GM21786 (cell line): Measurements from ENCODE around the gene CD58.
"Not testable (repeated sequence)": the region's sequence is repeated elsewhere in the genome, so short reads cannot be mapped to it uniquely, and the experiment has no call there.

Experiments used
- ATAC-seq: cut with Tn5 transposase; IDR thresholded peaks from one replicate; pipeline ENCODE4 v1.9.1; 2021; ENCODE audit not compliant: unreplicated experiment

Gene CD58

GRCh38 chr1:116593401-116593800, 22.6 kb upstream of the CD58 start:
- not testable (repeated sequence) for ATAC-seq

- not testable (repeated sequence) for ATAC-seq
Observed at GRCh38 chr1:116591951-116592605, 21.3 kb upstream of the CD58 start.

- not testable (repeated sequence) for ATAC-seq
Observed at GRCh38 chr1:116591006-116591950, 20.5 kb upstream of the CD58 start.

- not testable (repeated sequence) for ATAC-seq
Observed at GRCh38 chr1:116590359-116591005, 19.7 kb upstream of the CD58 start.

GRCh38 chr1:116589101-116589735, 18.4 kb upstream of the CD58 start:
- ATAC-seq, result not testable (repeated sequence)

GRCh38 chr1:116587501-116588227, 16.8 kb upstream of the CD58 start:
- ATAC-seq, result no peak

- peak; percentile 65 for ATAC-seq
Observed at GRCh38 chr1:116586741-116587143, 15.9 kb upstream of the CD58 start.

- no peak for ATAC-seq
Observed at GRCh38 chr1:116585886-116586285, 15.1 kb upstream of the CD58 start.

GRCh38 chr1:116581323-116581885, 10.6 kb upstream of the CD58 start:
- ATAC-seq, result no peak

GRCh38 chr1:116580446-116581322, 9.9 kb upstream of the CD58 start:
- no peak for ATAC-seq

GRCh38 chr1:116579259-116579875, 8.5 kb upstream of the CD58 start:
- ATAC-seq, result no peak

- no peak for ATAC-seq
Observed at GRCh38 chr1:116578581-116578980, 7.8 kb upstream of the CD58 start.

GRCh38 chr1:116577759-116578314, 7.0 kb upstream of the CD58 start:
- no peak for ATAC-seq

GRCh38 chr1:116574581-116575291, 3.9 kb upstream of the CD58 start:
- no peak for ATAC-seq

- ATAC-seq, result no peak
Observed at GRCh38 chr1:116573431-116574095, 2.7 kb upstream of the CD58 start.

GRCh38 chr1:116572771-116573430, 2.1 kb upstream of the CD58 start:
- ATAC-seq, result no peak

- no peak for ATAC-seq
Observed at GRCh38 chr1:116572099-116572498, 1.3 kb upstream of the CD58 start.
